NCI-H1436 (cell line): ENCODE results near the gene SRRM4.
"Not testable (repeated sequence)": the region's sequence is repeated elsewhere in the genome, so short reads cannot be mapped to it uniquely, and the experiment has no call there.

Experiments
- DNase-seq: peaks from one replicate; lab custom pipeline; 2025; lab: John Stamatoyannopoulos, UW

The SRRM4 gene

GRCh38 chr12:119069147-119069642, 87.9 kb downstream of the SRRM4 start:
- no peak for DNase-seq

- no peak for DNase-seq
These were observed 89.8 kb downstream of the SRRM4 start for GRCh38 chr12:119071176-119071575.

GRCh38 chr12:119071638-119072231, 90.4 kb downstream of the SRRM4 start:
- no peak for DNase-seq

- no peak for DNase-seq
These were observed 91.1 kb downstream of the SRRM4 start for GRCh38 chr12:119072440-119072839.

- no peak for DNase-seq
These were observed 94.0 kb downstream of the SRRM4 start for GRCh38 chr12:119075222-119075787.

GRCh38 chr12:119075918-119076317, 94.6 kb downstream of the SRRM4 start:
- DNase-seq: no peak

GRCh38 chr12:119079530-119079929, 98.2 kb downstream of the SRRM4 start:
- DNase-seq: no peak

- DNase-seq: no peak
These were observed 100.7 kb downstream of the SRRM4 start for GRCh38 chr12:119082016-119082415.

- no peak for DNase-seq
These were observed 101.2 kb downstream of the SRRM4 start for GRCh38 chr12:119082496-119082895.

- no peak for DNase-seq
These were observed 107.5 kb downstream of the SRRM4 start for GRCh38 chr12:119088685-119089379.

GRCh38 chr12:119089380-119090013, 108.2 kb downstream of the SRRM4 start:
- no peak for DNase-seq

GRCh38 chr12:119090276-119090675, 108.9 kb downstream of the SRRM4 start:
- DNase-seq: no peak

GRCh38 chr12:119090865-119091264, 109.5 kb downstream of the SRRM4 start:
- DNase-seq: no peak

GRCh38 chr12:119096429-119097202, 115.3 kb downstream of the SRRM4 start:
- no peak for DNase-seq

- no peak for DNase-seq
These were observed 119.6 kb downstream of the SRRM4 start for GRCh38 chr12:119100933-119101332.

GRCh38 chr12:119102274-119102673, 120.9 kb downstream of the SRRM4 start:
- no peak for DNase-seq

GRCh38 chr12:119102714-119103113, 121.4 kb downstream of the SRRM4 start:
- no peak for DNase-seq

GRCh38 chr12:119104969-119105368, 123.6 kb downstream of the SRRM4 start:
- not testable (repeated sequence) for DNase-seq

- DNase-seq: peak; percentile 22
These were observed 132.2 kb downstream of the SRRM4 start for GRCh38 chr12:119113496-119113986.

- DNase-seq: no peak
These were observed 133.0 kb downstream of the SRRM4 start for GRCh38 chr12:119114294-119114693.

- DNase-seq: peak; percentile 33
These were observed 134.1 kb downstream of the SRRM4 start for GRCh38 chr12:119115296-119115905.
